ENCODE data around the gene AMBP. TPM values are rescaled to one million over a fixed set of nuclear protein-coding genes. Genes with fewer than 3 reads are reported as not detected.

The AMBP gene
- total and polyA plus RNA-seq, 12 donors, result 0.01 TPM; not detected in 11

- intact Hi-C loops (cut with DNase I), result loop anchor here in 1 of 10 donors (5.0 kb wide), 1 partner anchor 185 kb away; no protein-coding TSS in a partner anchor
- Histone ChIP-seq H3K36me3 (no peaks in the 10 kb centered on the region), H3K4me1 (peaks cover 0 to 16% (median 7%) of the 10 kb centered on the region in 9 donors), H3K27ac (no peak overlapping the region), H3K27me3 (peaks cover 4 to 49% (median 40%) of the 10 kb centered on the region in 7 donors), H3K9me3 (peaks cover 0 to 8% (median 0%) of the 10 kb centered on the region in 11 donors), H3K4me3 (no peak overlapping the region)
- no peak for ATAC-seq
- no peak for DNase-seq
- no peak for TF ChIP-seq CTCF (IDR thresholded peaks at IDR 0.05)
- 74 to 81% methylated on average over 14 of the region's 14 CpGs for WGBS, 2 donors
Measured at GRCh38 chr9:114096866-114097612, 18.9 kb upstream of the AMBP start.

DNA sequence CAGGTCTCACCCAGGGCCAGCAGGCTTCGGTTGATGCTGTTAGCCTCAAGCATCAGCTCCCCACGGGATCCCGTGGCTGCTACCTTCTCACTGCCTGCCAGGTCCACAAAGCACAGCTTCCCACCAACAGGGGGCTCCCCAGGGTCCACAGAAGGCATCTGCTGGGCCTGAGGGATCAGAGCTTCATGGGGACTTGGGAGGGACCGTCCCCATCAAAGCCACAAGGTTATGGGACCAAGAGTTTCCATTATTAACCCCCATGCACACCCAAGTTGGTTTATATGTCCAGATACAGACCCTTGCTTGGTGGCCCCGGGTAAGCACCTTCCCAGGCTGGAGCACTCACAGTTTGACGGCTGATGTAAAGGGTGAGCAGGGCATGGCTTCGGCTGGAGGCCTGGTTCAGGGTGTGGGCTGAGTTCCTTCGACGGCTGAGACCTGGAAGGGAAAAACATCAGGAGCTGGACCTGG is 18.0 kb upstream of the AMBP start:
- no peak overlapping the region for H3K27ac ChIP-seq
- no peaks in the 10 kb centered on the region for H3K36me3 ChIP-seq
- no peak for ATAC-seq
- H3K27me3 ChIP-seq, result peaks cover 4 to 53% (median 40%) of the 10 kb centered on the region in 7 donors
- no peak overlapping the region for H3K4me3 ChIP-seq
- WGBS, 2 donors, result 81 to 86% methylated on average over 9 of the region's 9 CpGs
- H3K9me3 ChIP-seq, result no peaks in the 10 kb centered on the region
- TF ChIP-seq CTCF (IDR thresholded peaks at IDR 0.05), result no peak
- H3K4me1 ChIP-seq, result peaks cover 0 to 16% (median 7%) of the 10 kb centered on the region in 9 donors
- no peak for DNase-seq
- intact Hi-C loops (cut with DNase I), result loop anchor here in 1 of 10 donors (5.0 kb wide), 1 partner anchor 186 kb away; no protein-coding TSS in a partner anchor

- Histone ChIP-seq H3K36me3 (no peaks in the 10 kb centered on the region), H3K27ac (no peak overlapping the region), H3K4me3 (no peak overlapping the region), H3K9me3 (no peaks in the 10 kb centered on the region), H3K4me1 (peaks cover 0 to 16% (median 7%) of the 10 kb centered on the region in 9 donors), H3K27me3 (peaks cover 4 to 50% (median 39%) of the 10 kb centered on the region in 7 donors)
- no peak for TF ChIP-seq CTCF (IDR thresholded peaks at IDR 0.05)
- DNase-seq, result no peak
- intact Hi-C loops (cut with DNase I), result loop anchor here in 1 of 10 donors (5.0 kb wide), 1 partner anchor 187 kb away; no protein-coding TSS in a partner anchor
- 94 to 97% methylated on average over 12 of the region's 12 CpGs for WGBS, 2 donors
- ATAC-seq, result no peak
Measured at GRCh38 chr9:114094971-114095370, 16.9 kb upstream of the AMBP start.

GRCh38 chr9:114093761-114094505 is 15.8 kb upstream of the AMBP start:
- Histone ChIP-seq H3K36me3 (no peaks in the 10 kb centered on the region), H3K27ac (no peak overlapping the region), H3K9me3 (no peaks in the 10 kb centered on the region), H3K27me3 (peaks cover 4 to 47% (median 31%) of the 10 kb centered on the region in 7 donors), H3K4me3 (no peak overlapping the region), H3K4me1 (peaks cover 0 to 14% (median 7%) of the 10 kb centered on the region in 9 donors)
- DNase-seq, result no peak
- no peak for ATAC-seq
- TF ChIP-seq CTCF (IDR thresholded peaks at IDR 0.05), result no peak
- WGBS, 2 donors, result 89 to 93% methylated on average over 9 of the region's 9 CpGs
- intact Hi-C loops (cut with DNase I), result no loop called here
